HepG2 (cell line): ENCODE data around the gene ENO1.

ENCODE experiments used
- CTCF ChIP-seq: sonication (generic); formaldehyde crosslinking; IDR thresholded peaks from 2 replicates; pipeline ENCODE4 v1.5.0; 2020; ENCODE audit warnings: mild to moderate bottlenecking, missing genetic modification reagents, moderate library complexity
- EP300 ChIP-seq, 3 experiments: sonication (generic) in 1 of 3; formaldehyde crosslinking in 1 of 3; IDR thresholded peaks; 2 replicates each; pipeline versions ENCODE4 v1.5.1 to v1.6.1; 2011 to 2020; ENCODE audit warnings: low read depth in 2 of 3, low read length in 2 of 3, borderline replicate concordance in 1 of 3, improper control_type of control experiment in 1 of 3, mild to moderate bottlenecking in 1 of 3, missing genetic modification reagents in 1 of 3, moderate library complexity in 1 of 3
- HHEX ChIP-seq: IDR thresholded peaks from 2 replicates; pipeline ENCODE4 v1.6.1; 2016; ENCODE audit warnings: control low read depth
- JUN ChIP-seq: sonication (generic); formaldehyde crosslinking; IDR thresholded peaks from 2 replicates; pipeline ENCODE4 v1.4.0; 2020; ENCODE audit warnings: mild to moderate bottlenecking, missing genetic modification reagents
- MAFK ChIP-seq, 2 experiments: IDR thresholded peaks in 1 of 2; conservative IDR thresholded peaks in 1 of 2; 2 replicates each; pipeline ENCODE4 v1.6.1; 2011; ENCODE audit warnings: improper control_type of control experiment in 2 of 2, low read length in 2 of 2
- MAZ ChIP-seq, 2 experiments: sonication (generic) in 1 of 2; formaldehyde crosslinking in 1 of 2; IDR thresholded peaks; 2 replicates each; pipeline versions ENCODE4 v1.5.0 to v1.6.1; 2012 to 2020; ENCODE audit warnings: low read depth in 2 of 2, mild to moderate bottlenecking in 2 of 2, borderline replicate concordance in 1 of 2, improper control_type of control experiment in 1 of 2, low read length in 1 of 2, missing genetic modification reagents in 1 of 2, moderate library complexity in 1 of 2
- MNT ChIP-seq: fragments of 450-650 bp; IDR thresholded peaks from 2 replicates; pipeline ENCODE4 v1.6.1; 2016
- RAD51 ChIP-seq: fragments of 450-650 bp; IDR thresholded peaks from 2 replicates; pipeline ENCODE4 v1.6.1; 2016; ENCODE audit warnings: borderline replicate concordance
- SNAI1 ChIP-seq: sonication (generic); formaldehyde crosslinking; IDR thresholded peaks from 2 replicates; pipeline ENCODE4 v1.5.0; 2020; ENCODE audit warnings: mild to moderate bottlenecking, missing genetic modification reagents, borderline replicate concordance
- ZMYM2 ChIP-seq: sonication (generic); formaldehyde crosslinking; IDR thresholded peaks from 2 replicates; pipeline ENCODE4 v1.8.0; 2022; ENCODE audit warnings: mild to moderate bottlenecking, missing genetic modification reagents
- ZNF232 ChIP-seq: sonication (generic); formaldehyde crosslinking; IDR thresholded peaks from 2 replicates; pipeline ENCODE4 v1.4.0; 2020; ENCODE audit warnings: missing genetic modification reagents, borderline replicate concordance
- ZNF3 ChIP-seq: IDR thresholded peaks from 2 replicates; pipeline ENCODE4 v1.7.0; 2017; ENCODE audit warnings: inconsistent platforms
- TF ChIP-seq, protein P1 (sequence below): sonication (generic); IDR thresholded peaks from 2 replicates; pipeline ENCODE4 v1.6.1; 2016; ENCODE audit warnings: low read depth, borderline replicate concordance
- TF ChIP-seq, protein P2 (sequence below): sonication (generic); formaldehyde crosslinking; IDR thresholded peaks from 2 replicates; pipeline ENCODE4 v1.4.0; 2020; ENCODE audit warnings: missing genetic modification reagents

- TF ChIP-seq CTCF (no peak), EP300 (IDR thresholded peaks at IDR 0.05; ENCODE audit: low read depth in 2 of 2, low read length in 2 of 2) (no peak), EP300 (CRISPR knock-in tag; IDR thresholded peaks at IDR 0.05; ENCODE audit: borderline replicate concordance) (no peak), MAFK (conservative IDR thresholded peaks at IDR 0.05 in 1 of 2, IDR thresholded peaks at IDR 0.05 in 1 of 2; ENCODE audit: low read length in 2 of 2) (no peak), ZNF3 (CRISPR knock-in tag) (no peak), JUN (no peak), HHEX (CRISPR knock-in tag) (no peak), ZNF232 (CRISPR knock-in tag) (no peak), MAZ (IDR thresholded peaks at IDR 0.05; ENCODE audit: borderline replicate concordance, low read depth, low read length) (no peak), MAZ (CRISPR knock-in tag; IDR thresholded peaks at IDR 0.05; ENCODE audit: low read depth) (no peak), MNT (no peak), SNAI1 (no peak), RAD51 (no peak), ZMYM2 (CRISPR knock-in tag) (no peak)
- TF ChIP-seq, protein P1, sequence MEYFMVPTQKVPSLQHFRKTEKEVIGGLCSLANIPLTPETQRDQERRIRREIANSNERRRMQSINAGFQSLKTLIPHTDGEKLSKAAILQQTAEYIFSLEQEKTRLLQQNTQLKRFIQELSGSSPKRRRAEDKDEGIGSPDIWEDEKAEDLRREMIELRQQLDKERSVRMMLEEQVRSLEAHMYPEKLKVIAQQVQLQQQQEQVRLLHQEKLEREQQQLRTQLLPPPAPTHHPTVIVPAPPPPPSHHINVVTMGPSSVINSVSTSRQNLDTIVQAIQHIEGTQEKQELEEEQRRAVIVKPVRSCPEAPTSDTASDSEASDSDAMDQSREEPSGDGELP: no peak
- TF ChIP-seq, protein P2, sequence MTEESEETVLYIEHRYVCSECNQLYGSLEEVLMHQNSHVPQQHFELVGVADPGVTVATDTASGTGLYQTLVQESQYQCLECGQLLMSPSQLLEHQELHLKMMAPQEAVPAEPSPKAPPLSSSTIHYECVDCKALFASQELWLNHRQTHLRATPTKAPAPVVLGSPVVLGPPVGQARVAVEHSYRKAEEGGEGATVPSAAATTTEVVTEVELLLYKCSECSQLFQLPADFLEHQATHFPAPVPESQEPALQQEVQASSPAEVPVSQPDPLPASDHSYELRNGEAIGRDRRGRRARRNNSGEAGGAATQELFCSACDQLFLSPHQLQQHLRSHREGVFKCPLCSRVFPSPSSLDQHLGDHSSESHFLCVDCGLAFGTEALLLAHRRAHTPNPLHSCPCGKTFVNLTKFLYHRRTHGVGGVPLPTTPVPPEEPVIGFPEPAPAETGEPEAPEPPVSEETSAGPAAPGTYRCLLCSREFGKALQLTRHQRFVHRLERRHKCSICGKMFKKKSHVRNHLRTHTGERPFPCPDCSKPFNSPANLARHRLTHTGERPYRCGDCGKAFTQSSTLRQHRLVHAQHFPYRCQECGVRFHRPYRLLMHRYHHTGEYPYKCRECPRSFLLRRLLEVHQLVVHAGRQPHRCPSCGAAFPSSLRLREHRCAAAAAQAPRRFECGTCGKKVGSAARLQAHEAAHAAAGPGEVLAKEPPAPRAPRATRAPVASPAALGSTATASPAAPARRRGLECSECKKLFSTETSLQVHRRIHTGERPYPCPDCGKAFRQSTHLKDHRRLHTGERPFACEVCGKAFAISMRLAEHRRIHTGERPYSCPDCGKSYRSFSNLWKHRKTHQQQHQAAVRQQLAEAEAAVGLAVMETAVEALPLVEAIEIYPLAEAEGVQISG (CRISPR knock-in tag): no peak
Measured at GRCh38 chr1:8925406-8925805, 46.9 kb upstream of the ENO1 start.
